B cell (primary cell): ENCODE measurements around the gene RSU1. TPM values are rescaled to one million over a fixed set of nuclear protein-coding genes. Genes with fewer than 3 reads are reported as not detected.

Experiments
- ATAC-seq: fragments of 200-7000 bp; cut with Tn5 transposase; one replicate; pipeline ENCODE4 v1.10.0; 2021; ENCODE audit warnings: low read depth, mild to moderate bottlenecking, moderate number of reproducible peaks, moderate library complexity
- CTCF ChIA-PET: fragments of 350-600 bp; sonication (Branson Sonifier 250); formaldehyde crosslinking; loops from one replicate; lab custom pipeline; 2021; ENCODE audit warnings: antibody characterized with exemption, inconsistent platforms; lab: Charles Lee
- POLR2A ChIA-PET: fragments of 350-600 bp; sonication (Branson Sonifier 250); formaldehyde crosslinking; loops from one replicate; lab custom pipeline; 2021; ENCODE audit warnings: antibody characterized with exemption; lab: Charles Lee
- DNase-seq: peaks from one replicate; pipeline ENCODE4 v3.0.0; 2013
- H2AFZ ChIP-seq: 2 replicates; pipeline ENCODE4 v1.6.1; 2012; ENCODE audit warnings: mild to moderate bottlenecking, low read depth, low read length; ENCODE audit not compliant: insufficient read depth, poor library complexity, severe bottlenecking
- H3K27ac ChIP-seq, 2 donors: 1 replicate in 1 of 2; 2 replicates in 1 of 2; pipeline ENCODE4 v1.5.1; 2012 to 2013; ENCODE audit warnings: low read length in 2 of 2, mild to moderate bottlenecking in 2 of 2, moderate library complexity in 1 of 2
- H3K27me3 ChIP-seq, 4 experiments: fragments of 200-600 bp in 1 of 4; sonication (generic) in 1 of 4; replicated peaks in 1 of 4; 1 replicate in 2 of 4; 2 replicates in 2 of 4; pipeline versions ENCODE4 v1.6.1 to v1.7.0; 2013 to 2016; ENCODE audit warnings: low read length in 3 of 4, mild to moderate bottlenecking in 2 of 4, mixed read lengths in 1 of 4, moderate library complexity in 1 of 4; ENCODE audit not compliant: insufficient read depth in 4 of 4, control insufficient read depth in 3 of 4; ENCODE audit errors: control extremely low read depth in 1 of 4
- H3K36me3 ChIP-seq, 2 experiments: replicated peaks in 1 of 2; 1 replicate in 1 of 2; 2 replicates in 1 of 2; pipeline versions ENCODE4 v1.6.1 to v1.7.1; 2013; ENCODE audit warnings: low read length in 1 of 2; ENCODE audit not compliant: insufficient read depth in 2 of 2, control insufficient read depth in 1 of 2; ENCODE audit errors: control extremely low read depth in 1 of 2, extremely low read depth in 1 of 2
- H3K4me1 ChIP-seq, 2 donors: fragments of 200-600 bp in 1 of 2; sonication (generic) in 1 of 2; 1 replicate in 1 of 2; 2 replicates in 1 of 2; pipeline versions ENCODE4 v1.5.1 to v1.6.1; 2013 to 2017; ENCODE audit warnings: low read length in 2 of 2; ENCODE audit not compliant: control insufficient read depth in 2 of 2, insufficient read depth in 2 of 2
- H3K4me2 ChIP-seq: replicated peaks from 2 replicates; pipeline ENCODE3; 2012; ENCODE audit warnings: mild to moderate bottlenecking, low read depth, low read length; ENCODE audit not compliant: poor library complexity, severe bottlenecking
- H3K4me3 ChIP-seq, 5 experiments: fragments of 200-600 bp in 1 of 5; sonication (generic) in 1 of 5; 1 replicate in 3 of 5; 2 replicates in 2 of 5; pipeline versions ENCODE4 v1.5.1 to v1.7.0; 2011 to 2016; ENCODE audit warnings: low read length in 4 of 5, mild to moderate bottlenecking in 4 of 5, low read depth in 2 of 5, control low read depth in 1 of 5, moderate library complexity in 1 of 5; ENCODE audit not compliant: insufficient read depth in 1 of 5; ENCODE audit errors: control extremely low read depth in 1 of 5, extremely low read depth in 1 of 5
- H3K79me2 ChIP-seq: fragments of 200-600 bp; sonication (generic); one replicate; pipeline ENCODE4 v1.6.0; 2016; ENCODE audit warnings: low read length; ENCODE audit not compliant: control insufficient read depth, insufficient read depth
- H3K9ac ChIP-seq: fragments of 200-600 bp; sonication (generic); 2 replicates; pipeline ENCODE4 v1.6.1; 2017; ENCODE audit warnings: mild to moderate bottlenecking, low read length, moderate library complexity
- H3K9me3 ChIP-seq, 3 donors: one replicate each; pipeline versions ENCODE4 v1.6.1 to v1.7.1; 2013; ENCODE audit warnings: low read length in 2 of 3; ENCODE audit not compliant: control insufficient read depth in 2 of 3, insufficient read depth in 1 of 3; ENCODE audit errors: control extremely low read depth in 1 of 3
- H4K20me1 ChIP-seq: 2 replicates; pipeline ENCODE4 v1.6.0; 2012; ENCODE audit warnings: mild to moderate bottlenecking, low read length; ENCODE audit not compliant: insufficient read depth, control insufficient read depth, poor library complexity, severe bottlenecking
- H3K27ac Mint-ChIP-seq: one replicate; pipeline ENCODE4 v1.8.0; 2021; ENCODE audit warnings: mixed read lengths
- H3K27me3 Mint-ChIP-seq: one replicate; pipeline ENCODE4 v1.8.0; 2021; ENCODE audit warnings: mixed read lengths
- H3K4me1 Mint-ChIP-seq: one replicate; pipeline ENCODE4 v1.8.0; 2021; ENCODE audit warnings: mixed read lengths
- H3K4me3 Mint-ChIP-seq: one replicate; pipeline ENCODE4 v1.8.0; 2021; ENCODE audit warnings: mixed read lengths
- H3K9me3 Mint-ChIP-seq: one replicate; pipeline ENCODE4 v1.8.0; 2022; ENCODE audit warnings: mixed read lengths; ENCODE audit not compliant: insufficient read depth
- CTCF ChIP-seq: fragments of 200-600 bp; IDR thresholded peaks from one replicate; pipeline ENCODE4 v1.8.0; 2022; ENCODE audit warnings: antibody characterized with exemption, mild to moderate bottlenecking
- EZH2 ChIP-seq: IDR thresholded peaks from 2 replicates; pipeline ENCODE4 v1.6.1; 2012; ENCODE audit warnings: borderline replicate concordance, low read depth, mild to moderate bottlenecking, moderate library complexity, low read length; ENCODE audit not compliant: insufficient read depth, poor library complexity, severe bottlenecking
- whole genome bisulfite sequencing: methylation state at CpG from one replicate; pipeline ENCODE4 v1.1.5; 2013; ENCODE audit warnings: missing lambda C conversion rate; ENCODE audit not compliant: insufficient coverage; 5-methylcytosine and 5-hydroxymethylcytosine counted together
- intact Hi-C: fragments of 100-400 bp; cut with micrococcal nuclease; formaldehyde crosslinking; loops from one replicate; pipeline ENCODE4 v1.10.0; 2022
- polyA plus RNA-seq: library from polyadenylated mRNA; depleted of rRNA; stranded (reverse); fragments of >200 nt; gene quantifications from 2 replicates; pipeline ENCODE4 v1.2.3, GENCODE V29; 2012
- total RNA-seq, 2 donors: library from RNA; stranded (reverse); fragments of 120-200 nt in 1 of 2; gene quantifications; 1 replicate in 1 of 2; 2 replicates in 1 of 2; pipeline versions ENCODE4 v1.2.3 to v1.2.4, GENCODE V29; 2013 to 2022

The RSU1 gene
- total and polyA plus RNA-seq, 2 donors (not counting 1 experiment from before 2014, with no cell fraction given): 33.4 to 41.1 TPM

GRCh38 chr10:16798571-16798970, 18.7 kb downstream of the RSU1 start:
- TF ChIP-seq EZH2: no peak
- no peak for TF ChIP-seq CTCF
- Histone ChIP-seq H3K27me3 (no peaks in the 10 kb centered on the region), H3K79me2 (peaks cover 75% of the 10 kb centered on the region), H3K4me2 (no peak overlapping the region), H3K9me3 (no peaks in the 10 kb centered on the region), H3K27ac (no peak overlapping the region), H3K9ac (no peak overlapping the region), H2AFZ (no peak overlapping the region), H3K4me1 (peaks cover 6 to 9% of the 10 kb centered on the region in 2 donors), H3K36me3 (no peaks in the 10 kb centered on the region), H4K20me1 (no peaks in the 10 kb centered on the region), H3K4me3 (no peak overlapping the region)
- intact Hi-C loops: no loop called here
- Mint-ChIP-seq H3K4me1 (peaks cover 26% of the 10 kb centered on the region), H3K27me3 (no peaks in the 10 kb centered on the region), H3K27ac (no peak overlapping the region), H3K4me3 (no peak overlapping the region), H3K9me3 (no peaks in the 10 kb centered on the region)
- CTCF ChIA-PET: no interaction called here
- WGBS: 100% methylated on average over 2 of the region's 5 CpGs
- POLR2A ChIA-PET: no interaction called here
- DNase-seq: no peak
- no peak for ATAC-seq

DNA sequence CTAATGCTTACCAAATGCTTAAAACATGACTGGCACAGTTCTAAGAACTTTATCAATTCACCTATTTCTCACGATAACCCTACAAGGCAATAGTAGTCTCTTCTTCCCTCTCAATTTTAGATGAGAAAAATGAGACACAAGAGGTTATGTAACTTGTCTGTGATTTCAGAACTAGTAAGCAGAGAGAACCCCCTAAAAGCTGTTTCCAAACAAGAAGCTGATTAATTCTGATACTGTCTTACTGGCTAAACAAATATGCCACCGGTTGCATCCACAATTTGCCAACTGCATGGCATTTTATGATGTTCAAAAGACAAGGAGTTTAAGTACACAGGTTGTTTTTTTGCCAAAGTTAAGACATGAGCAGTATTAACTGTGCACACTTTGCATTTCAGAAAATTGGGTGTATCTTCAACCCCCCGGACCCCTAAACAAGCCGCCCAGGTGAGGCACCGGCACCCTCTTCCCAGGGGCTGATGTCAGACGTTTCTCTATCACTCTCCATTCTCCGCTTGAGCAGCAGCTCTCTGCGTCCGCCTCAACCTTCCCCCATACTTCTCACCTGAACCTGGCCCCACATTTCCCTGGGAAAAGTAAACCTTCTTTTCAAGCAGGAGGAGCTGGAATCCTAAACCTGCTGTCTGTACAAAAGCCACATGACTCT, 21.7 kb downstream of the RSU1 start:
- ChIA-PET CTCF (interaction anchor here (1.2 to 1.5 kb wide), 2 partner anchors 18 kb away, joined by 3 to 4 read pairs; no protein-coding TSS in a partner anchor), POLR2A (no interaction called here)

More for the DNA sequence above, 21.7 kb downstream of the RSU1 start:
- H3K4me3 ChIP-seq: no peak overlapping the region
- H4K20me1 ChIP-seq: no peaks in the 10 kb centered on the region
- WGBS: 91% methylated on average over 8 of the region's 9 CpGs
- H3K4me3 Mint-ChIP-seq: no peak overlapping the region
- DNase-seq: no peak
- H3K27ac ChIP-seq: no peak overlapping the region
- TF ChIP-seq EZH2 (no peak), CTCF (no peak)
- H3K4me1 Mint-ChIP-seq: peaks cover 20% of the 10 kb centered on the region
- no peak overlapping the region for H2AFZ ChIP-seq
- no peaks in the 10 kb centered on the region for H3K27me3 ChIP-seq
- H3K9me3 ChIP-seq: no peaks in the 10 kb centered on the region
- H3K36me3 ChIP-seq: peaks cover 0 to 1% of the 10 kb centered on the region in 2 experiments
- H3K4me1 ChIP-seq: peaks cover 6 to 9% of the 10 kb centered on the region in 2 donors
- H3K27me3 Mint-ChIP-seq: no peaks in the 10 kb centered on the region
- no peak overlapping the region for H3K4me2 ChIP-seq
- no peak overlapping the region for H3K27ac Mint-ChIP-seq
- H3K9me3 Mint-ChIP-seq: no peaks in the 10 kb centered on the region
- peaks cover 63% of the 10 kb centered on the region for H3K79me2 ChIP-seq
- no peak for ATAC-seq
- H3K9ac ChIP-seq: no peak overlapping the region
- intact Hi-C loops: no loop called here
